ENCODE measurements around the gene VDR. TPM values are rescaled to one million over a fixed set of nuclear protein-coding genes. Genes with fewer than 3 reads are reported as not detected.

The VDR gene
- total RNA-seq, 1 donor, result 32.2 TPM

DNA sequence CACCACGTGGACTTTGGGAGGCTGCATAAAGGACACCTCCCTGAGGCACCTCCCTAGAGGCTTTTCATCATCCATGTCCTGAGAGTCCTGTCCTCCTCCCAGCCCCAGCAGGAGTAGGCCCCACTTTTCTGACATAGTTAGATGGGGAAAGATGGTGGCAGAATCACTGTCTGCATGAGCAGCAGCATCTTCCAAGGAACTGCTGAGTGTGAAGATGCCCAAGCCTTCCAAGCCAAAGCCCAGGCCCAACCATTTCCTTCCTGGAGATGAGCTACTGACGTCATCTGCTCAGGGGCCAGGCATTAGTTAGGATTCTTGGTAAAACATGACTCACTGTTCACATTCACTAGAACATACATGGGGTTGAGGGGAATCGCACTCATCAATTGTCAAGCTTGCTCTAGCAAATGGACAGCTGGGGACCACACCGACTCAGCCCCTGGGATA, 37.3 kb downstream of the VDR start:
- H3K27ac ChIP-seq (ENCODE audit: low read depth, low read length), result peak overlapping the region; percentile 67
- no peak overlapping the region for H3K4me3 ChIP-seq (ENCODE audit: insufficient read depth, low read length)
- DNase-seq (ENCODE audit: insufficient read length, low spot score, missing footprints), result peak; percentile 98
- no peaks in the 10 kb centered on the region for H3K9me3 ChIP-seq (ENCODE audit: low read depth, low read length)
- peak overlapping the region; percentile 10 for H3K4me2 ChIP-seq (ENCODE audit: insufficient read depth, low read length)
- H3K4me1 ChIP-seq (ENCODE audit: insufficient read depth, low read length), result peaks cover 21% of the 10 kb centered on the region
- peaks cover 9% of the 10 kb centered on the region for H3K36me3 ChIP-seq (ENCODE audit: insufficient read depth, low read length)
- H3K79me2 ChIP-seq (ENCODE audit: insufficient read depth, low read length), result no peaks in the 10 kb centered on the region
- H4K20me1 ChIP-seq (ENCODE audit: insufficient read depth, low read length), result peaks cover 13% of the 10 kb centered on the region
- no peak for TF ChIP-seq CTCF (IDR thresholded peaks at IDR 0.05; ENCODE audit: extremely low read depth, low read depth, low read length)
- H3K27me3 ChIP-seq (ENCODE audit: insufficient read depth, low read length), result no peaks in the 10 kb centered on the region
- H2AFZ ChIP-seq (ENCODE audit: low read length), result peak overlapping the region; percentile 48

GRCh38 chr12:47864646-47865235, 40.1 kb downstream of the VDR start:
- peak; percentile 52 for DNase-seq (ENCODE audit: insufficient read length, low spot score, missing footprints)
- H3K4me1 ChIP-seq (ENCODE audit: insufficient read depth, low read length), result peaks cover 11% of the 10 kb centered on the region
- TF ChIP-seq CTCF (IDR thresholded peaks at IDR 0.05; ENCODE audit: extremely low read depth, low read depth, low read length), result no peak

GRCh38 chr12:47863985-47864384, 40.8 kb downstream of the VDR start:
- H3K9me3 ChIP-seq (ENCODE audit: low read depth, low read length), result no peaks in the 10 kb centered on the region

More at GRCh38 chr12:47864646-47865235, 40.1 kb downstream of the VDR start:
- Histone ChIP-seq H3K27me3 (ENCODE audit: insufficient read depth, low read length) (no peaks in the 10 kb centered on the region), H3K79me2 (ENCODE audit: insufficient read depth, low read length) (no peaks in the 10 kb centered on the region), H3K4me2 (ENCODE audit: insufficient read depth, low read length) (no peak overlapping the region), H3K36me3 (ENCODE audit: insufficient read depth, low read length) (peaks cover 28% of the 10 kb centered on the region), H4K20me1 (ENCODE audit: insufficient read depth, low read length) (peaks cover 4% of the 10 kb centered on the region), H3K27ac (ENCODE audit: low read depth, low read length) (no peak overlapping the region), H2AFZ (ENCODE audit: low read length) (no peak overlapping the region), H3K9me3 (ENCODE audit: low read depth, low read length) (no peaks in the 10 kb centered on the region), H3K4me3 (ENCODE audit: insufficient read depth, low read length) (no peak overlapping the region)

More at GRCh38 chr12:47863985-47864384, 40.8 kb downstream of the VDR start:
- Histone ChIP-seq H3K4me2 (ENCODE audit: insufficient read depth, low read length) (no peak overlapping the region), H3K4me1 (ENCODE audit: insufficient read depth, low read length) (peaks cover 11% of the 10 kb centered on the region), H3K36me3 (ENCODE audit: insufficient read depth, low read length) (peaks cover 33% of the 10 kb centered on the region), H3K4me3 (ENCODE audit: insufficient read depth, low read length) (no peak overlapping the region), H3K79me2 (ENCODE audit: insufficient read depth, low read length) (no peaks in the 10 kb centered on the region), H3K27ac (ENCODE audit: low read depth, low read length) (no peak overlapping the region), H4K20me1 (ENCODE audit: insufficient read depth, low read length) (peaks cover 4% of the 10 kb centered on the region), H3K27me3 (ENCODE audit: insufficient read depth, low read length) (no peaks in the 10 kb centered on the region), H2AFZ (ENCODE audit: low read length) (no peak overlapping the region)
- TF ChIP-seq CTCF (IDR thresholded peaks at IDR 0.05; ENCODE audit: extremely low read depth, low read depth, low read length), result no peak
- no peak for DNase-seq (ENCODE audit: insufficient read length, low spot score, missing footprints)

Measured in osteoblast (primary cell).